ENCODE data around the gene CIBAR2.

Gene CIBAR2

DNA sequence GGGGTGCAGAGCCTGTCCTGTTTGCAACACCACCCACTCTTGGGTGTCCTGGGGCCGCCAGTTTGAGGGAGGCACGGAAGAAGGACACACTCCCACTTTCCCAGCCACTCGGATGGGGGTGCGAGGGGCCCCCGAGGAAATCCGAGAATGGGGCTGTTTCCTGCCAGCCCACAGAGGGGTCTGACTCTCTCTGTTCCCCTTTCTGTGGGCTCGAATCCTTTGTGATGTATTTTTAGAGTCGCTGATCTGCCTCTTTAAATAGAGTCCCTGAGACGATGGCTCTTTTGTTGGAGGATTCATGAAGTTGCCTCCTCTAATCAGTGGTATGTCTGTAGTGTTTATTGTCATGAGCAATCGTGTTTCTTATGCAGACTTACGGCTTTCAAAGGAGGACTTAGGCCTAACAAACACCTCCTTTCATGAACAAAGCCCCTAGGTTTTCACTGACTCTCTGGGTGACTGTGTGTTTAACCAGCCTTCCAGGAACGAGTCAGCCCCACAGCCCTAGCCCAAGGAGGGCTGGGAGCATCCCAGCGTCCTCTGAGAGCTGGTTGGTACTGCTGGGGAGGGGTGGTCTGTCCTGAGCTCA, 29.1 kb downstream of the CIBAR2 start:
- DNase-seq (ENCODE audit: low spot score), result no peak

DNA sequence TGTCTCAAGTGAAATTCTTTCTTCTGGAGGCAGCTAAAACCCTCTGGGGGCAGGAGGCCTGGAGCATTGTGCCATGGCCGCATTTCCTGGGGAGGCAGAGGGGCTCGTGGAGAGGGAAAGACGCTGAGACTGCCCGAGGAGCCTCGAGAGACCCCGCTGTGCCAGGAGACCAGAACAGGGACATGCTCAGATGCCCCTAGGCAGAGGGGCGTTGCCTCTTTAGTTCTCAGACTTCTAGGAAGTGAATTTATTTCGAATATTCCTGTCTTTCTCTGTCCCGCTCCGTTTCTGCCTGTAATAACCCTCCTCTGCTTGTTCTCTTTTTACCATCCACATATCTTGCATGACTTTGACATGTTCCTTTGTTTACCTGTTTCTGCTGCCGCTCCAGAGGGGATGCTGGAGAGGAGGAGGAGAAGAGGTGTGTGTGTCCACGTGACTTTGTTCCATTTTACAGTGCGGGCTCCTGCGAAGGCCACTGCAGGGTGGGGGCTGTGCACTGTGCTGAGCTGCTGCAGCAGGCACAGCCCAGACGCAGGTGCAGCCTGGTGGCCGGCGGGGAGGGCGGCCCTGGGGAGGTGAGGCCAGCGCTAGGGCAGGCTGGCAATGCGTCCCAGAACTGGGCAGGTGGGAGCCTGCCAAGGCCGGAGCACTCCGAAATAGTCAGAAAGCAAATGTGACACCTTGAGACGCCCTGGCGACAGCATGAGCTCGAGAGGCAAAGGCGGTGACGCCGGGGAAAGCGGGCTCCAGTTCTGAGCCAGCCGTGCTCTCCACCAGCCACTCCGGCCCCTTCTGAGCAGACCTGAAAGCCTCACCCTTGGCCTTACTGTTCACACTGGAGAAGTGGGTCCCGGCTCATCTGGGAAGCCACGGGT, 29.9 kb downstream of the CIBAR2 start:
- no peak for DNase-seq (ENCODE audit: low spot score)

DNA sequence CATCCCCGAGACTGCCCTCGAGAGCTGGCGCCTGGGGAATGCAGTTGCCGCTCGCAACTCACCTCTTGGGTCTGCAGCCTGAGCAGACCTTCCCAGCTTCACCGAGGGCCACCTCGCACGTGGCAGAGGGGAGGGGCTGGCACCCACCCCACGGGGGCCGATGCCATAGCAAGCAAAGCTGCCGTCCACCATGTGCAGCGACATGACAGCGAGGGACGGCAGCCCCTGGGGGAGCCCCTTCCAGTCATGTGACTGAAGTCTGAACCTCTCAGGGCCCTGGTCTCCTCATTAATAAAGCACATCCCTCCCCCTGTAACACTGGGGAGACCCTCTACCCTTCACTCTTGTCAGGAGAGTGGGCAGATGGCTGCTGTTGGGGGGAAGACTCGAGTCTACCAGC, 30.5 kb downstream of the CIBAR2 start:
- DNase-seq (ENCODE audit: low spot score), result no peak

DNA sequence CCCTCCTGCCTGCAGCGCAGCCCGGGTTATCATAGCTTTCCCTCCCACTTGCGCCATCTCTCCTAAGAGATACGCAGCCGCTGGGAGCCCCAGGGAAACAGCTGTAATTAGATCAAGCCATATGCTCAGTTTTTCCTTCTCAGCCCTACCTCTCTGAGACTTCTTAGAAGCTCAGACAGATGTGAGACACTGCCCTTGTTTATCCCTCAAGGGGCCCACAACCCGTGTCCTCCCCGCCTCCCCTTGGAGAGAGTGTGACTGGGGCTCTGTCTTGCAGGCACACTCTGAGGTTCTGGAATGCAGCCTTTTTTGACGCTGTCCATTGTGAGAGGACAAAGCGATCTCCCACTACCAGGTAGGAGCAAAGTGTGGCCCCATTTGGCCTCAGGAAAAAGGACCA, 31.2 kb downstream of the CIBAR2 start:
- no peak for DNase-seq (ENCODE audit: low spot score)

DNA sequence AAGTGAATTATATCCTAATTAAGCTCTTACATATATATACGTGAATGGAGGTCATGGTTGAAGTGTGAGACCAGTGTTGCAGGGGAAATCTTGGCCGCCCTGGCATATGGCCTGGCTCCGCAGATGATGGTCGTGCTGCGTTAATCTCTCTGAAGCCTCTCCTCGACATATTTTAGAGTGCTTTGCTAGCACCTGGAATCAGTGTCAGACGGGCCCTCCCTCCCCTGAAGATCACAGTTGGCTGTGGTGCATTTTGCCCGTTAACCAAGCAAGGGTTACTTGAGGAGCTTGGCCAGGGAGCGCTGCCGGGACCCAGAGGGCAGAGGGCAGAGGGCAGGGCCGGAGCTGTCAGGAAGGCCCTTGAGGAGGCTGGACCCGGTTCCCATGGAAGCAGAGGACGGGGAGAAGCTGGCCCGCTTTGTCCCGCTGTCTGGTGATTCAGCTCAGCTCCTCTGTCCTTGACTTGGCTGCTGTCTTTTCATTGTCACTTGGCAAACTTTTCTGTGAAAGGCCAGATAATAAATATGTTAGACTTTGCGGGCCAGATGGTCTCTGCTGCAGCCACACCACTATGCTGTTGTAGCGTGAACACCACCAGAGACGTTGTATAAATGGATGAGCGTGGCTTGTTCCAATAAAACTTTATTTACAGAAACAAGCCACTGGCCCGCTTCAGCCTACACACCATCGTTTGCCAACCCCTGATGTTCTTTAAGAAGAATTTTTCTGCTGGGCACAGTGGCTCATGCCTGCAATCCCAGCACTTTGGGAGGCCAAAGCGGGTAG, 32.3 kb downstream of the CIBAR2 start:
- DNase-seq (ENCODE audit: low spot score), result no peak

DNA sequence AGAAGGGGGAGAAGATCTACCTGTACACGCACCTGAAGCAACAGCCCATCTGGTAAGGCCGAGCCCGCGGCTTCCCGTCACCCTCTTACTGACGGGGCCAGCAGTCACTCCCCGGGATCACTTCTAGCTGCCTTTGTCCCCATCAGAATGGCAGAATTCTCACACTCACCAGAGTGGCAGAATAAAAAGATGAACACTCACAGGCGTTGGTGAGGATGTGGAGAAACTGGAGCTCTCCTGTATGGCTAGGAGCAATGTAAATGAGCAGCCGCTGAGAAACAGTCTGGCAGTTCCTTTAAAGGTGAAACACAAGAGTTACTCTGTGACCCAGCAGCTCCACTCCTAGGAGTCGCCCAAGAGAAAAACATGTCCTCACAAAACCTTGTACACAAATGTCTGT, 33.3 kb downstream of the CIBAR2 start:
- no peak for DNase-seq (ENCODE audit: low spot score)

DNA sequence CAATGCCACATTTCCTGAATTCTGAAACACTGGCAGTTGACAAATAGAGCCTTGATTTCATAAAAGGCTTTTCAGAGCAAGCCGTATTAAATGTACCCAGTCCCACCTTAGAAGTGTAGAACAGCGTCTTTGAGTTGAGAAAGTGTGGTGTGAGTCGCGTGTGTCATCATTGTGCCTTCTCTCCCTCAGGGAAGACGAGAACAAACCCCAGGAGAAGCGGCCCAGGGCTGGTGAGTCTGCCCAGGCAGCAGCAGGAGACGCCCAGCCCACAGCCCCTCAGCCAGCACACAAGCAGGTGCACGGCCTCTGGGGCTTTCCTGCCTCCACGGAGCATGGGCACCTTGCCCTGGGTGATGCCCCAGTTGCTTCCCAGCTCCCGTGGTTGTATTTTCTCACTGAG, 34.0 kb downstream of the CIBAR2 start:
- no peak for DNase-seq (ENCODE audit: low spot score)

DNA sequence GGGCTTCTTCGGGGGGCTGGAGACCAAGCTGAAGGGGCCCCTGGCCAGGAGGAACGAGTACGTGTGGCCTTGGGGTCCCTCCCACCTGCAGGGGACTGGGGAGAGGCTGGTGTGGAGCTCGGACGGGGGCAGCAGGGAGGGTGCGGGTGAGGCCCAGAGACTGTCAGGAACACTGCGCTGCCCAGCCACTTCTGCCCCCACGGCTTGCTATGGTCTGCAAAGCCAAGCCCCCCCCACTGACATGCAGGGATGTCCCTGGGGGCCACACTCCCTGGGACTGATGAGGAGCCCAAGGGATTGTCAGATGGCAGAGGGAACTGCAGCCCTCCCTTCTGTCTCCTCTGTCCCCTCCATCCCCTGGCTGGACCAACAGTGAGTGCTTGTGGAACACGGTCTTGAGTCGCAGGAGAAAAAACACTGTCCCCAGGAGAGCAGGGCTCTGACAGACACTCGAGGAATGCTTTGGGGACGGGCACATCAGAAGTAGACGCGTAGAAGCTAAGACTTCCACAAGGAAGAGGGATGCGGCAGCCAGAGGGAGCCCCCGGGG, 34.6 kb downstream of the CIBAR2 start:
- no peak for DNase-seq (ENCODE audit: low spot score)

DNA sequence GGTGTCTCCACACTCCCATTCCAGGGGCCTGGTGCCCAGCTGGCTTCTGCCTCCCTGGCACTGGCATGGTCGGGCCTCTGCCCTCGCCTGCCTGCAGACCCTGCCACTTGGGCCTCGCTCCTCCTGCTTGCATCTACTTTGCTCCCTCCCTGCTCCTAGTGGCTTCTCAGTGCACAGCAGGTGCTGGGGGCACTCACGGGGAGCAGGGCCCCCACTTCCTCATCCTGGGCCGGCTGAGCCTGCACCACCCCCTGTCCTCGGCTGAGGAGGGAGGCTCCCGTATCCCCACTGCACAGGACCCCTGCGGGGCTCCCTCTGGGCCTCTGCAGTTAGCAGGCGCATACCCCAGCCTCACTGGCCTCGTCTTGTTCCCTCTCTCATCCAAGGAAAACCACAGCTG, 35.2 kb downstream of the CIBAR2 start:
- DNase-seq (ENCODE audit: low spot score), result no peak

DNA sequence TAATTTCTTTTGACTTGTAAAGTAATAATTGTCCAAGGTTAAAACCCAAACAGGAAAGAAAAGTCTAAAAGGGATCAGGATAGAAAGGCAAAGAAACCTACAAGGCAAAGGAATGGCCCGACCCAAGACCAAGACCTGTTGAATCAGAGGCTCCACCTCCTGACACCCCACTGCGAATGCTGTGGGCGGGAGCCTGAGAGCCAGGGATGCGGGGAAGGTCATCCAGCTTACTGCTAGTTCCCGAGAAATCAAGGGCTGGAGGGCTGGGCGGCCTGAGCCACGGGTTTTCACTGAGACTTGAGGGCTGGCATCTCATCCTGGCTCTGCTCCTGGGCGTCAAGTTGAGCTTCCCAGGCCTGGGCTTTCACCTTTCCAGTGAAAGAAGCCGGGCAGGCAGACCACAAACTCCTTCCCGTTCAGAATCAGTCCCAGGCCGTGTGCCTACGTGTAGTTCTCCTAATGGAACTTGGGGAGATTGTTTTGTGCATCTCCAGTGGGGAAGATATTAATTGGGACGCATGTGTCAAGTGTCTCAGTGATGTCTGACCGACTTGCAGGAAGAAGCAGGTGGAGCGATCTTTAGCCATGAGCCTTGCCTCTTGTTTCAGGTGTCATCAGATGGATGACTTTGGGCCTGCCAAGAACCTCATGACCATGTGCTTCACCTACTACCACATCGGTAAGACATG, 36.9 kb downstream of the CIBAR2 start:
- no peak for DNase-seq (ENCODE audit: low spot score)

DNA sequence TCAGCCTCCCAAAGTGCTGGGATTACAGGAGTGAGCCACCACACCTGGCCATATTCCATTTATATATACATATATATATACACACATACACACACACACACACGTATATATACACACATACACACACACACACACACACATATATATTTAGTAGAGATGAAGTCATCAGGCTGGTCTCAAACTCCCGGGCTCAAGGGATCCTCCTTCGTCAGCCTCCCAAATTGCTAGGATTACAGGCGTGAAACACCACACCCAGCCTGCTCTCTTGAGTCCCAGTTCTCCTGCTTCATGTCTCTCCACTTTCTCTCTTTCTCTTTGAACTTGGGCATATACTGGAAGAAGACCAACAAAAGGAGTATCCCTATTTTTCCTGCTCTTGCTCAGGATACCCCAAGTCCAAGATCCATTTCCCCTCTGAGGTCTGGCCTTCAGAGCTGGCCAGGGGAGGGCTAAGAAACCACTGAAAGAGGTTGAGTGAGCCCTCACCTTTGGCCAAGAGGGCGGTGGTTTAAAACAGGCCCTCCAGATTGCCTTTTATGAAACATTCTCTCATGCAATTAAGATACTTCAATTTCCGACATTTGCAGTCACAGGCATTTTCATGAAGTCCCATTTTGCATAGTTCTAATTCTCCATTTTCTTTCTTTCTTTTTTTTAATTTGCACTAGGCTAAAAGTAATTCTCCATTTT, 37.9 kb downstream of the CIBAR2 start:
- DNase-seq (ENCODE audit: low spot score), result no peak

DNA sequence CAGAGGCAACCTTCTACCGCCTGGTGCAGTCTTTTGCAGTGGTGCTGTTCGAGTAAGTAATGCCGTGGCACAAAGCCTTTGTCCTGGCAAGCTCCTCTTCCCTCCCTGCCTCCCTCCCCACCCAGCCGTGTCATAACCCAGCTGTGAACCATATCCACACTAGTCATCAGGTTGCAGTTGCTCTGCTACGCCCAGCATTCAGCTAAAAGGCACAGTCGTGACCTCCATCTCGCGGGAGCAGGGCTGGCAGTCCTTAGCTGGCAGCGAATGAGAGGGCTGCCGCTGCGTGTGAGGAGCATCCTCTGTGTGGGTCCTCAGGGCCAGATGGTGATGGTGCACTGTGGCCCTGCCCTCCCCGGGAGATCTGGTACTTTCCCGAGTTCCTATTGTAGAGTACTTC, 39.3 kb downstream of the CIBAR2 start:
- DNase-seq (ENCODE audit: low spot score), result no peak

DNA sequence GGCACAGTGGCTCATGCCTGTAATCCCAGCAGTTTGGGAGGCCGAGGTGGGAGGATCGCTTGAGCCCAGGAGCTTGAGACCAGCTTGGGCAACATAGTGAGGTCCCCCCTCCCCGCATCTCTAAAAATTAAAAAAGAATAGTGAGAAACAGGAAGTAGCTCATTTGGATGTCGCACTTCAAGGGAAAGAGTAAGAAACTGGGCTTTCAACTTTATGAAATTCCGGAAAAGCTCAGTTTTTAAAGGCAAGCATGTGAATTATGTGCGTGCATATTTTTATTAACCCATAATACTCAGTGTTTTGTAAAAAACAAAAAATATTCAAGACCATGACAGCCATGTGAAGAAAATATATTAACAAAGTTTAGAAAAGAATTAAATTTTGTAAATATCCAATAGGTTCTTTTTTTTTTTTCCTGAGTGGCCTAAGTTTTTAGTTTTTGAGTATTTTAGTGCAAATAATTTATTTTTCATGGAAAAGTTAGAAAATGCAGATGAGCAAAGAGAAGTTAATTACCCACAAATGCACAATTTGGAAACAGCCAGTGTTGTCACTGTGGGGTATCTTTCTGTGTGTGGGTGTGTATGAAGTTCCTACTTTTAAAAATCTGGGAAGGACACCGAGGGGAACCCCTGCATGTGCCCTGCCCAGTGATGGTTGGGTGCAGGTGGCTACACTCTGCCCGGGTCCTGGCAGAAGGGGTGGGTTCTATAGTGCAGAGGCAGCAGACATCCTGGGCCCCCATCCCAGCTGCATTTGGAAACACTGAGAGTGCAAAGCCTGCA, 40.0 kb downstream of the CIBAR2 start:
- no peak for DNase-seq (ENCODE audit: low spot score)

DNA sequence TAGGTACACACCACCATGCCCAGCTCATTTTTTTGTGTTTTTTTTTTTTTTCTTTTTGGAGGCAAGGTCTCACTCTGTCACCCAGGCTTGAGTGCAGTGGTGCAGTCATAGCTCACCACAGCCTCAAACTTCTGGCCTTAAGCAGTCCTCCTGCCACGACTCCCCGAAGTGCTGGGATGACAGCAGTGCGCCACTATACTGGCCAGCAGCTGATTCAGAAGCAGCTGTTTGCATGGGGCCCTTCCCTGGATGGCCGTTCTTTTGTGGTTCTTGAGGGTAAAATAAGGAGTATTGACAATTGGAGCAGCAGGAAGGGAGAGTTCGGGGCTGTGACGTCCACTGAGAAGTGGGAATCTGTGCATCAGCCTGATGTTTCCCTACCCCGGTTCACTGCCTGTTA, 43.1 kb downstream of the CIBAR2 start:
- DNase-seq (ENCODE audit: low spot score), result no peak

DNA sequence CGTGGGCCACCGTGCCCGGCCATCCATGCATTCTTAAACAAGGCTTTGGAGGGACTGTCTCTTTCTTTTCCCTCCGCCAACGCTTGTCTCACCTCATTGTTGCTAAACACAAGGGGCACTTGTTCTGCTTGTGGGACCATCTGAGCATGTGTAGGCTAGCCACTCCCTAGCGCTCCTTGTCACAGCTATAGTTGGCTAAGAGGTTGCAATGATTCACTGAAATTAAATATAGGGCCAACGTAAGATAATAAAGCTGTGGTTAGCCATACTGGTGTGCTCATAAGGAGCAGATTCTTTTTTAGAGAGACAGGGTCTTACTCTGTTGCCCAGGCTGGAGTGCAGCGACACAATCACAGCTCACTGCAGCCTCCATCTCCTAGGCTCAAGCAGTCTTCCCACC, 43.5 kb downstream of the CIBAR2 start:
- no peak for DNase-seq (ENCODE audit: low spot score)

DNA sequence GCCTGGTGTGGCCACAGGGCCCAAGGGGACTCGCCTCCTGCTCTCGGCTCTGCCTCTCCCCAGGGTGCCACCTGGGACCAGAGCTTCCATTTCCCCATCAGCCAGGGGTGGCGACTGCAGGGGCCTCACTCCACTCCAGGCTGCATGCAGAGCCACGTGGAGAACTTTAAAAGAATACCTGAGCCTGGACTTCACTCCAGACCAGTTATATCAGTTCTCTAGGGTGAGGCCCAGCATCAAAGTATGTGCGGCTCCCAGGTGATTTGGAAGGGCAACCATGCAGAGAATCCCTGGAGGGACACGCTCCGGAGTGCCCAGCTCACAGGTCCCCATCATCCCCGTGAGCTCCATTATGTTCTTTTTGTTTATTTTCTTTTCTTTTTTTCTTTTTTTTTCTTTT, 44.8 kb downstream of the CIBAR2 start:
- DNase-seq (ENCODE audit: low spot score), result no peak

DNA sequence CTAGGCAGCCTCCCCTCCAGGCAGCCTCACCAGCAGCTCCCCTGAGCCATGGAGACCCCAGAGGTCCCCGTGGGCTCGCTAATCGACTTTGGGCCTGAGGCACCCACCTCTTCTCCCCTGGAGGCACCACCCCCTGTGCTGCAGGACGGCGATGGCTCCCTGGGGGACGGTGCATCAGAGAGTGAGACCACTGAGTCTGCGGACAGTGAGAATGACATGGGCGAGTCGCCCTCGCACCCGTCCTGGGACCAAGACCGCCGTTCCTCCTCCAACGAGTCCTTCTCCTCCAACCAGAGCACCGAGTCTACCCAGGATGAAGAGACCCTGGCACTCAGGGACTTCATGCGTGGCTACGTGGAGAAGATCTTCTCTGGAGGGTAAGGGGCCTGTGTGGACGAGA, 45.2 kb downstream of the CIBAR2 start:
- no peak for DNase-seq (ENCODE audit: low spot score)

DNA sequence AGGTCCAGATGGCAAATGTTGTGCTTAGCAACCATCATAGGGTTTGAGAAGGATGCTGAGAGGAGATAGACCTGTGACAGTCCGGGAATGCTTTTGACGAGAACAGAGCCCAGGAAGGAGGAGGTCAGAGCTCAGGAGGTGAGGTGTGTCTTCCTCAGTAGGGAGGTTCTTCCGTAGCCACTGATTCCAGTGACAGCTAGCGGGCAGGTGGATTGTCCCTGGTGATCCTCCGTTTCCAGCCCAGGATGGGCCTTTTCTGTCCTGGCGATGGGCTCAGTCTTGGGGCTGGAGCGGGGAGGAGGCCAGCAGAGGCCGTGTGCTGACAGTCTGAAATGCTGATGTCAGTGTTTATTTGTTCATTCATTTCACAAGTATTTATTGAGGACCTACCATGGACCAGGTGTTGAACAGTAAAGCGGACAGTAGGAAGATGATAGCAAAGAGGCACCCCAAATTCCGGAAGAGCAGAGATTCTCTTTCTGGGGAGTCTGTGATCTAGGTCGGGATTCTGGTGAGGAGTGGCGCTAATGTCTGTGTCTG, 45.9 kb downstream of the CIBAR2 start:
- no peak for DNase-seq (ENCODE audit: low spot score)

DNA sequence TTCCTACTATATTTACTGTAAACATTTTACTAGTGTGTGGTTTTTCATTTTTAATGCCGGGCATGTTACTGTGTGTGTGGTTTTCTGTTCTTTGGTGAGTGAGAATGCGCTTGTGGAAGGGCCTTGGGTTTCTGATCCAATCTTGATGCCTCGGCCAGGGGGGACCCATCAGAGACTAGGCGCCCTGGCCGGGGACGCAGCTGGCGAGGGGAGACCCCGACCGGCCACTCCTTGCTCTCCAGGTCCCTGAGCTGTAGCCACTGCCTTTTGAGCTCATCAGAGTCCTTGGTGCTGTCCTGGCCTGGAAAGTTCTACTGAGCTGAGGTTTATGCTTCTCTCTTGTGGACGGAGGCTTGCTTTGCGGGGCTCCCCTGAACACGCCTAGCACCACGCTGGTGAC, 47.2 kb downstream of the CIBAR2 start:
- DNase-seq (ENCODE audit: low spot score), result no peak

DNA sequence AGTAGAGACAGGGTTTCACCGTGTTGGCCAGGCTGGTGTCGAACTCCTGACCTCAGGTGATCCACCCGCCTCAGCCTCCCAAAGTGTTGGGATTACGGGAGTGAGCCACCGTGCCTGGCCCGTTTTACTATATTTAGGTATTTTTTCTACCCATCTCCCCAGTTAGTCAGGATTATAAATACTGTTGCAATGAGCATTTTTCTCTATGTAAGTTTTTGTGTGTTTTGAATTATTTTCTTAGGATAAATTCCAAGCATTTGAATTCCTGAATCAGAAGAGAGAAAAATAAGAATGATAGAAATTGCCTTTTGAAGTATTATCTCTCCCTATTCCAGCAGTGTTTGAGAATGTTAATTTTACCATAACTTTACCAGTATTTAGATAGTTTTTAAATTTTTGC, 48.1 kb downstream of the CIBAR2 start:
- no peak for DNase-seq (ENCODE audit: low spot score)

Data from putamen (tissue), 1 donor.